SK-N-MC (cell line): ENCODE results near the gene EHD4.

Experiments used
- DNase-seq: peaks from one replicate; pipeline ENCODE4 v3.0.0-alpha.2; 2011; ENCODE audit warnings: low read depth, low spot score
- H3K27ac ChIP-seq: fragments of 200-600 bp; sonication (generic); 2 replicates; pipeline ENCODE4 v1.5.1; 2016; ENCODE audit warnings: mixed run types
- H3K36me3 ChIP-seq: fragments of 200-600 bp; sonication (generic); 2 replicates; pipeline ENCODE4 v1.6.1; 2017; ENCODE audit warnings: antibody characterized with exemption, low read length, mixed read lengths; ENCODE audit not compliant: insufficient read depth
- H3K4me3 ChIP-seq: fragments of 200-600 bp; sonication (generic); 2 replicates; pipeline ENCODE4 v1.5.1; 2016
- H3K9ac ChIP-seq: fragments of 200-600 bp; sonication (generic); 2 replicates; pipeline ENCODE4 v1.8.0; 2017; ENCODE audit warnings: mixed run types, mixed read lengths; ENCODE audit not compliant: insufficient read length
- H3K9me3 ChIP-seq: fragments of 200-600 bp; sonication (generic); 2 replicates; pipeline ENCODE4 v1.6.1; 2017; ENCODE audit warnings: low read depth, mild to moderate bottlenecking, antibody characterized with exemption, low read length, moderate library complexity, mixed read lengths
- EZH2 ChIP-seq: fragments of 200-600 bp; sonication (generic); IDR thresholded peaks from one replicate; pipeline ENCODE4 v1.6.1; 2017; ENCODE audit warnings: antibody characterized with exemption
- FOXP2 ChIP-seq: optimal IDR thresholded peaks from 2 replicates; pipeline ENCODE3; 2011; ENCODE audit warnings: mild to moderate bottlenecking, moderate library complexity; ENCODE audit not compliant: insufficient read depth; ENCODE audit errors: extremely low read length, control extremely low read depth
- POLR2AphosphoS5 ChIP-seq: IDR thresholded peaks from 2 replicates; pipeline ENCODE4 v1.6.1; 2012; ENCODE audit warnings: mild to moderate bottlenecking, low read depth, low read length, borderline replicate concordance

Gene EHD4

DNA sequence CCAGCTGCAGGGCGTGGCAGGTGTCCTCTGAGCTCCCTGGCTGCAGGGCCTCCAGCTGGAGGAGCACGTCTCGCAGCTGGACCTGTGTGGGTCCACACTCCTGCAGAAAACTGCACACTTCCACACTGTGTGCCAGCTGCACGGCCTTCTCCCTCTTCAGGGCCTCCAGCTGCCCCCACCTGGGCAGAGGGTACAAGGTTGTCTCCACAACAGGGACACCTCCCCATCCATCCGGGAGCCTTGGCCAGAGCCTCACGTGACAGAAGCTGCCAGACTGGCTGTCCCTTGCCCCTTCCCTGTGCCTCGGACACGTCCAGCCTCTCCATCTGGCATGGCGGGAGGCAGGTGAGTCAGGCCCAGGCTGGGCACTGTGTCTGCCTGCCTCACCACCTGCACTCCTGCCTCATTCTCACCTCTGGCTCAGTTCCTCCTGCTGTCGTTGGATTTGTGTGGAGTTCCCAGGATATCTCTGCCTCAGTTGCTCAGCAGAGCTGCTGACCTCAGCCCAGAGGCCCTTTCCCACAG lies 93.0 kb downstream of the EHD4 start:
- H3K9ac ChIP-seq, result no peak overlapping the region
- no peak for DNase-seq
- no peak overlapping the region for H3K4me3 ChIP-seq
- TF ChIP-seq FOXP2 (no peak), POLR2AphosphoS5 (no peak), EZH2 (no peak)
- H3K36me3 ChIP-seq, result no peaks in the 10 kb centered on the region
- H3K27ac ChIP-seq, result no peak overlapping the region
- no peaks in the 10 kb centered on the region for H3K9me3 ChIP-seq

DNA sequence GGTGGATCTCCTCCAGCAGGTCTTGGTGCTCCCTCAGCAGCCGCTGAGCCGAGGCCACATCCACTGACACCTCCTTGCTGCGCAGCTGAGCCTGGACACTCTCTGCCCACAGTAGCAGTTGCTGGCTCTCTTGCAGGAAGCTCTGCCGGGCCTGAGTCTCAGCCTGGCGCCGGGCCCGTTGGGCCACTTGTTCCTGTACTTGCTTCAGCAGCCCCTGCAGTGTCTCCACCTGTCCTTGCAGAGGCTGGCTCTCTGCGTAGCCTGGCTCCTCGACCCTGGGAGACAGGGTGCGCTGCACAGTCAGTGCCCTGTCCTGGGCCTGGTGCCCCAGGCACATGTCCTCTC lies 94.0 kb downstream of the EHD4 start:
- TF ChIP-seq FOXP2 (no peak), POLR2AphosphoS5 (no peak), EZH2 (no peak)
- no peak for DNase-seq
- no peak overlapping the region for H3K4me3 ChIP-seq
- H3K27ac ChIP-seq, result no peak overlapping the region
- no peaks in the 10 kb centered on the region for H3K36me3 ChIP-seq
- H3K9me3 ChIP-seq, result no peaks in the 10 kb centered on the region
- no peak overlapping the region for H3K9ac ChIP-seq

DNA sequence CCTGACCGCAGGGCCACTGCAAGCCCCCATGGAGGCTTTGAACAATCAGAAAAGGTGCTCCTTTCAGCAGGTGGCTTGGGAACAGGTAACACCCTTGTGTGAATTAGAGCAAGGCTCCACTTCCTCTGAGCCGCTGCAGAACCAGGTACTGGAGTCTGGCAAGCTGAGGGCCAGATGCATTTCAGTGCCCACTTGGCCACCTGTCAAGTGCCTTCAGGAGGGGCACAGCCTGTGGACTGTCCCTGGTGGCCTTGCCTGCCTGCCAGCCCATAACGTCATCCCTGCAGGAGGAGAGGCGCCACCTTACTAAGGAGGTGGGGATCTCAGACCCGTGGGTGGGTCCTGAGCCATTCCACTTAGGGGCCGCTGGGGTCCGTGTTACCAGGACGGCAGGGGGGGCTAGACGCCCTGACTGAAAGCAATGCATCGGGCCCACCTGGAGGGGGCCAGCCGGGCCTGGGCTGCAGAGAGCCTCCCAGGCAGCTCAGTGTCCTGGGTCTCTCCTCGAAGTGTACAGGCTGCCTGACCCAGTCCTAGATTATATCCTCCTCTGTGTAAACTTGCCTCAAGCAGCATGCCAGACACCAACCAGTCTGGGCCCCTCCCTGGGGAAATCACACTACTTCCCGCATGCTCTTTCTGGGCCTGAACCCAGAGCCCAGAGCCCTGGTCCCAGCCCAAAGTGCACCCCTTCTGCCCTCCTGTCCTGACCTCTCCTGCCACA lies 94.6 kb downstream of the EHD4 start:
- Histone ChIP-seq H3K27ac (no peak overlapping the region), H3K36me3 (no peaks in the 10 kb centered on the region), H3K9me3 (no peaks in the 10 kb centered on the region), H3K4me3 (no peak overlapping the region), H3K9ac (no peak overlapping the region)
- no peak for TF ChIP-seq POLR2AphosphoS5
- no peak for TF ChIP-seq FOXP2
- TF ChIP-seq EZH2, result no peak
- no peak for DNase-seq

DNA sequence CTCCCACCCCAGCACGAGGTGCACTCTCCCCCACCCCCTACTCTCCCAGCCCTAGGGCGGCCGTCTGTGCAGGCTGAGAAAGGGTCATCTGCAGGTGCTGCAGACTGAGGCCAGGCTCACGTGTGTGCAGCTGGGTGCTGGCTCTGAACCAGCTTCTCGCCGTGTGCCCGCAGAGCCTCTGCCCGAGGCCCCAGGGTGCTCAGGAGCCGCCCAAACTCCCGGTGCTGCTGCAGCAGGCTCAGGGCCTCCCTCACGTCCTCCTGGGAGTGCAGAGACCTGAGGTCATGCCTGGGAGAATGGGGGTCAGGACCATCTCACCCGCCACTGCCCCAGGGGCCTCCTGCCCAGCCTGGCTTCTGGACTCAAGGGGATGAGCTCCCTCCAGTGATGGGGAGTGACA lies 95.7 kb downstream of the EHD4 start:
- no peak overlapping the region for H3K9ac ChIP-seq
- no peak overlapping the region for H3K27ac ChIP-seq
- no peaks in the 10 kb centered on the region for H3K36me3 ChIP-seq
- TF ChIP-seq FOXP2 (no peak), EZH2 (no peak), POLR2AphosphoS5 (no peak)
- no peak for DNase-seq
- no peaks in the 10 kb centered on the region for H3K9me3 ChIP-seq
- H3K4me3 ChIP-seq, result no peak overlapping the region

DNA sequence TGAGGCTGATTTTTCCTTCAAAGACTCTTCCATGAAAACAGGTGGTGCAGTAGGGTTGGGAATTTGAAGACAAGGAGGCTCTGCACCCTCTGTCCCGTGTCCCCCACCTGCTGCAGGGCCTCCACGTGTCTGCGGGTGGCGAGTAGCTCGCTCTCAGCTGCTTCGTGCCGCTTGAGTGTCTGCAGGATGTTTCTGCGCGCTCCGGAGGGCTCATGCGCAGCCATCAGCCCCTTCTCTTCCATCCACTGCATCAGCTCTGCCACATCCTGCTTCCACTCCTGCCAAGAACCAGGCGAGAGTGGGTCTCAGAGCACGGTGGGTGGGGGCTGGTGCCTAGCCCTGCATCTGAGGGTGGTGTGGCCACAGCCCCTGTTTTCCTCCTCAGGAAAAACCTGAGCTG lies 96.3 kb downstream of the EHD4 start:
- H3K36me3 ChIP-seq, result no peaks in the 10 kb centered on the region
- H3K4me3 ChIP-seq, result no peak overlapping the region
- no peak for DNase-seq
- no peak overlapping the region for H3K9ac ChIP-seq
- H3K27ac ChIP-seq, result no peak overlapping the region
- H3K9me3 ChIP-seq, result no peaks in the 10 kb centered on the region
- TF ChIP-seq FOXP2, result no peak

DNA sequence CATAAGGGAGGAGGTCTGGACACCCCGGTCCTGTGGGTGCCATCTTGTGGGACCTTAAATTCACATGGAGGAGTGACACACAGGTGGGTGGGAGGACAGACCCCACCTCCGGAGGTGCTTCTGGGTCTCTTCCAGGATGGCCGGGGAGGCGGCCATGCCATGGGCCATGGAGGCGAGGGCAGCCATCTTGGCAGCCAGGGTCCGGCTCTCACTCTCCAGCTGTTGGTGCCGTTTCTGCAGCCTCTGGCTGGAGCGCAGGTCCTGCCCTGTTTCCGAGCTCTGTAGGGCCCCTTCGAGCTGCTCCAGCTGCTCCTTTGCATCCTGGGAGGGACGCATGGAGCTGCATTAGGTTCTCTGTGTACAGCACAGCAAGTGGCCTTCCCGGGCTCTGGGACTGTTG lies 97.6 kb downstream of the EHD4 start:
- no peak for DNase-seq
- H3K9me3 ChIP-seq, result no peaks in the 10 kb centered on the region
- TF ChIP-seq POLR2AphosphoS5, result no peak

DNA sequence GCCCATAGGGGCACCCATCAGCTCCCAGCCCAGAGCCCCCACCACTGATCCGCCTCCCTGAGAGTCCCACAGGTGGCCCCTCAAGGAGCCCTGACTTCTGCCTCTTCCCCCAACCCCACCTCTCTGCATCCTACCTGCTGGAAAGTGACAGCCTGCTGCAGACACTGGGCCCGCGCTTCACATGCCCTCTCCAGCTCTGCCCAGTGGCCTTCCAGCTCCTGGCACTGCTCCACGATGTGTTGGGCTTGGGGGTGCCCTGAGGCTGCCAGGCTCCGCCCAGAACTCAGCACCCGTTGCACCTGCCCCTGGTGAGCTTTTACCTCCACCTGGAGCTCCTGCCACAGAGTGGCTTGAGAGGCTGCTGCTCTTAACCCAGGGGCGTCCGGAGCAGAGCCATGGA lies 98.6 kb downstream of the EHD4 start:
- Histone ChIP-seq H3K9me3 (no peaks in the 10 kb centered on the region), H3K4me3 (no peak overlapping the region), H3K9ac (no peak overlapping the region), H3K36me3 (no peaks in the 10 kb centered on the region), H3K27ac (no peak overlapping the region)
- DNase-seq, result no peak
- TF ChIP-seq FOXP2, result no peak
- no peak for TF ChIP-seq POLR2AphosphoS5
- no peak for TF ChIP-seq EZH2

More for the DNA sequence above, 97.6 kb downstream of the EHD4 start:
- no peak overlapping the region for H3K27ac ChIP-seq
- H3K9ac ChIP-seq, result no peak overlapping the region
- no peaks in the 10 kb centered on the region for H3K36me3 ChIP-seq
- no peak overlapping the region for H3K4me3 ChIP-seq

DNA sequence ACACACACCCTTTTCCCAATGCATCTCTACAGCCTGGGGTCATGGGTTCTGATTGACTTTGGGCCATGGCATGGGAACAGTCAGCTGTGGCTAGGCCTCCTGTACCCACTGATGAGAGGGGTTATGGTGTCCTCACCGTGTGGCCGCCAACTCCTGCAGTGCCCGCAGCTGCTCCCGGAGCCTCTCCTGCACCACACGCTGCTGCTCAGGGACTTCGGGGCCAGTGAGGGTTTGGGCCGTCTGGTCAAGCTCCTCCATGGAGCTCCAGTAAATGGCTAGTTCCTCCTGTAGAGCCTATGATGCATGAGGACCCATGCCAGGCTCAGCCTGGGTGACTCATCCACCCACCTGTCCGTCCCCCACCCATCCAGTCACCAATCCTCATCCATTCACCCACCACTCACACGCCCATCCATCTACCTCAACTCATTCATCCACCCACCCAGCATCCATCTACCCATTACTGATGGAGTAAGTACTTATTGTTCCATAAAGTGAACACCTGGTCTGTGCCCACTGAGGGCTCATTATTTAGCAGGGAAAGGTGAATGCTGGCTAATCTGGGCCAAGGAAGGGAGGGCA lies 100.1 kb downstream of the EHD4 start:
- H3K4me3 ChIP-seq, result no peak overlapping the region
- no peak overlapping the region for H3K9ac ChIP-seq
- H3K27ac ChIP-seq, result no peak overlapping the region
- H3K9me3 ChIP-seq, result no peaks in the 10 kb centered on the region
- no peak for DNase-seq
- TF ChIP-seq POLR2AphosphoS5, result no peak
- no peak for TF ChIP-seq EZH2
- no peak for TF ChIP-seq FOXP2
- H3K36me3 ChIP-seq, result no peaks in the 10 kb centered on the region

DNA sequence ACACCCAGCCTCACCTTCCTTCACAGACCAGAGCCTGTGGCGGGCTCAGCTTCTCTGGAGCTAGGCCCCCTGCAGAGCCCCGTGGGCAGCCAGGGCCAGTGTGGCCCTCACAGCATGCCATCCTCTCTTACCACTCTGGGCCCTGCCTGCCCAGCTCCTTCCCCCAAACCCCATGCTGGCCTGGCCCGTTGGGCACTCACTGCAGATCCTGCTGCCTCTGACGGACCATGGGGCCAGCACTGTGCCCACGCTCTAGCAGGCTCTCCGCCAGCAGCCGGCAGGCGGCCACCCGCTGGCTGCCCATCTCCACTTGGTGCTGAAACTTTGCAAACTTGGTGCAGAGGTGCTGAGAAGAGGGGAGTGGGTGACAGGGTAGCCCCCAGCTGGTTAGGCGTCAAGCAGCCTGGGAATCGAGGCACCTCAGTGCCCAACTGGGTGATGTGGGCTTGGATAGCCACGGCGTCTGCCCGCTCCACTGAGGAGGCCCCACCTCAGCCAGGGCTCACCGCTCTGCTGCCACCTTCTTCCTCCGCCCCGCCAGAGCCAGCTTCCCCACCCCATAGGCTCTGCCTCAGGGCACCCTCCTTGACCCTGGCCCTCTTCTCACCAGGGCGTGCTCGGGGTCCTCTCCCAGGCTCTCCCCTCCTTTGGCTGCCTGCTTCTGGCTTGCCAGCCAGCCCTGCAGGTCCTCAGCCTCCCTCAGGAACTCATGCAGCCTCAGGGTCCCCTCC lies 101.0 kb downstream of the EHD4 start:
- no peak for TF ChIP-seq POLR2AphosphoS5
- no peak for DNase-seq
- Histone ChIP-seq H3K27ac (no peak overlapping the region), H3K4me3 (no peak overlapping the region), H3K36me3 (no peaks in the 10 kb centered on the region), H3K9ac (no peak overlapping the region), H3K9me3 (no peaks in the 10 kb centered on the region)
